ENCODE measurements around the gene SIPA1L3. TPM values are rescaled to one million over a fixed set of nuclear protein-coding genes. Genes with fewer than 3 reads are reported as not detected.
"Not testable (repeated sequence)": the region's sequence is repeated elsewhere in the genome, so short reads cannot be mapped to it uniquely, and the experiment has no call there.

The SIPA1L3 gene
- total RNA-seq, 1 donor from 2014 or later, result 17.0 TPM

GRCh38 chr19:38208571-38208970, 301.6 kb downstream of the SIPA1L3 start:
- no peak for DNase-seq (ENCODE audit: low read depth)

GRCh38 chr19:38209152-38209551, 302.1 kb downstream of the SIPA1L3 start:
- DNase-seq (ENCODE audit: low read depth), result no peak

GRCh38 chr19:38209671-38210457, 302.9 kb downstream of the SIPA1L3 start:
- peak; percentile 82 for DNase-seq (ENCODE audit: low read depth)

- DNase-seq (ENCODE audit: low read depth), result peak; percentile 62
These were observed 303.5 kb downstream of the SIPA1L3 start for GRCh38 chr19:38210458-38210987.

GRCh38 chr19:38211151-38211591, 304.2 kb downstream of the SIPA1L3 start:
- no peak for DNase-seq (ENCODE audit: low read depth)

- DNase-seq (ENCODE audit: low read depth), result no peak
These were observed 304.8 kb downstream of the SIPA1L3 start for GRCh38 chr19:38211766-38212165.

GRCh38 chr19:38213469-38213868, 306.5 kb downstream of the SIPA1L3 start:
- no peak for DNase-seq (ENCODE audit: low read depth)

GRCh38 chr19:38213911-38214625, 307.1 kb downstream of the SIPA1L3 start:
- peak; percentile 94 for DNase-seq (ENCODE audit: low read depth)

- DNase-seq (ENCODE audit: low read depth), result peak; percentile 59
These were observed 310.0 kb downstream of the SIPA1L3 start for GRCh38 chr19:38216785-38217641.

- DNase-seq (ENCODE audit: low read depth), result no peak
These were observed 311.2 kb downstream of the SIPA1L3 start for GRCh38 chr19:38218204-38218603.

- no peak for DNase-seq (ENCODE audit: low read depth)
These were observed 312.2 kb downstream of the SIPA1L3 start for GRCh38 chr19:38219221-38219620.

GRCh38 chr19:38221421-38221820, 314.4 kb downstream of the SIPA1L3 start:
- DNase-seq (ENCODE audit: low read depth), result no peak

- no peak for DNase-seq (ENCODE audit: low read depth)
These were observed 315.2 kb downstream of the SIPA1L3 start for GRCh38 chr19:38221919-38222830.

- DNase-seq (ENCODE audit: low read depth), result no peak
These were observed 316.1 kb downstream of the SIPA1L3 start for GRCh38 chr19:38223119-38223523.

- DNase-seq (ENCODE audit: low read depth), result no peak
These were observed 316.6 kb downstream of the SIPA1L3 start for GRCh38 chr19:38223617-38224013.

- DNase-seq (ENCODE audit: low read depth), result peak; percentile 74
These were observed 317.2 kb downstream of the SIPA1L3 start, which contains the start of gene DPF1 for GRCh38 chr19:38224014-38224862. DPF1 (minus strand) TSS chr19:38224222; CDS start chr19:38224142, 80 bp downstream.

- DNase-seq (ENCODE audit: low read depth), result not testable (repeated sequence)
These were observed 317.8 kb downstream of the SIPA1L3 start for GRCh38 chr19:38224863-38225218.

- no peak for DNase-seq (ENCODE audit: low read depth)
These were observed 320.4 kb downstream of the SIPA1L3 start for GRCh38 chr19:38227287-38228004.

GRCh38 chr19:38228005-38228377, 321.0 kb downstream of the SIPA1L3 start:
- DNase-seq (ENCODE audit: low read depth), result no peak
